ENCODE results near the gene HPS4. TPM values are rescaled to one million over a fixed set of nuclear protein-coding genes. Genes with fewer than 3 reads are reported as not detected.

Gene HPS4
- total RNA-seq, 1 donor from 2014 or later, result 36.1 TPM

DNA sequence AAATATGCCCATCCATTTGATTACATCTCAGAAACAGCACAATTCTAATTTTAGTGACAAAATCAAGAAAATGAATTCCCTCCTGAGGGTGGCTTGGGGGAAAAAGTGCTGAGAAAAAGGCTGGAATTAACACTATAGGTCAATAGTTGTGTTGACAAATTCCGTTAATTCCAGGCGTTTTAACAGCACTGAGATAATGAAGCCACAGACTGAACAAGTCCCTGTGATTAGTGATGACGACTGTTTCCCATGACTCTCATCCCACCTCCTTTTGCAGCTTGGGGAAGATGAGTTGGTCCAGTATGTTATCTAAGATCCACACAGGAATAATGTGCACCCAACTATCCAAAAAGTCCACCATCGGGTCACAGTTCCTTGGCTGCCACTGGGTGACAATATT lies 12.9 kb upstream of the HPS4 start:
- H3K27me3 ChIP-seq, result no peaks in the 10 kb centered on the region
- H3K4me1 ChIP-seq, result no peaks in the 10 kb centered on the region
- intact Hi-C loops (cut with DNase I), result no loop called here
- no peak overlapping the region for H3K27ac ChIP-seq
- no peak for DNase-seq (ENCODE audit: extremely low spot score in 2 of 2)
- no peaks in the 10 kb centered on the region for H3K9me3 ChIP-seq
- H3K36me3 ChIP-seq, result peaks cover 0 to 88% of the 10 kb centered on the region in 2 donors
- H3K4me3 ChIP-seq, result no peak overlapping the region
- TF ChIP-seq, protein P1, sequence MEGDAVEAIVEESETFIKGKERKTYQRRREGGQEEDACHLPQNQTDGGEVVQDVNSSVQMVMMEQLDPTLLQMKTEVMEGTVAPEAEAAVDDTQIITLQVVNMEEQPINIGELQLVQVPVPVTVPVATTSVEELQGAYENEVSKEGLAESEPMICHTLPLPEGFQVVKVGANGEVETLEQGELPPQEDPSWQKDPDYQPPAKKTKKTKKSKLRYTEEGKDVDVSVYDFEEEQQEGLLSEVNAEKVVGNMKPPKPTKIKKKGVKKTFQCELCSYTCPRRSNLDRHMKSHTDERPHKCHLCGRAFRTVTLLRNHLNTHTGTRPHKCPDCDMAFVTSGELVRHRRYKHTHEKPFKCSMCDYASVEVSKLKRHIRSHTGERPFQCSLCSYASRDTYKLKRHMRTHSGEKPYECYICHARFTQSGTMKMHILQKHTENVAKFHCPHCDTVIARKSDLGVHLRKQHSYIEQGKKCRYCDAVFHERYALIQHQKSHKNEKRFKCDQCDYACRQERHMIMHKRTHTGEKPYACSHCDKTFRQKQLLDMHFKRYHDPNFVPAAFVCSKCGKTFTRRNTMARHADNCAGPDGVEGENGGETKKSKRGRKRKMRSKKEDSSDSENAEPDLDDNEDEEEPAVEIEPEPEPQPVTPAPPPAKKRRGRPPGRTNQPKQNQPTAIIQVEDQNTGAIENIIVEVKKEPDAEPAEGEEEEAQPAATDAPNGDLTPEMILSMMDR (IDR thresholded peaks at IDR 0.05), result no peak
- TF ChIP-seq POLR2AphosphoS5 (IDR thresholded peaks at IDR 0.05; ENCODE audit: insufficient read depth in 1 of 2, low read depth in 1 of 2) (no peak), POLR2A (IDR thresholded peaks at IDR 0.05) (no peak)

DNA sequence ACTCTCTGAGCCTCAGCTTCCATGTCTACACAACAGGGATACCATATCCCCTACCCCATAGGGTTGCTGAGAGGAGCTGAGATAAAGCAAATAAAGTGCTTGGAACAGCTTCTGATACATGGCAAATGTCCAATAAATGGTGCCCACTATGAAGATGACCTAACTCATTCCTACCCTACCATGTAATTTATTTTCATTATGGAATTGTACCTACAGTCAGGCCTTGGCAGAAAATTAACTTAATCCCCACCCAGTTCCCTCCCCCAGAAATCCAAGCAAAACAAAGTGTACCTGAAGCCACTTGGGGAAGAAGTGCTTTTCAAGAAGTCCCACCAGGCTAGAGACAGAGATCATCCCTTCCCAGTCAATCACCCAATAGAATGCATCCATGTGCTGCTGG lies 10.9 kb upstream of the HPS4 start:
- H3K4me1 ChIP-seq, result no peaks in the 10 kb centered on the region
- peaks cover 0 to 84% of the 10 kb centered on the region in 2 donors for H3K36me3 ChIP-seq
- intact Hi-C loops (cut with DNase I), result no loop called here
- no peak overlapping the region for H3K4me3 ChIP-seq
- H3K27ac ChIP-seq, result no peak overlapping the region
- no peak for DNase-seq (ENCODE audit: extremely low spot score in 2 of 2)
- TF ChIP-seq POLR2AphosphoS5 (IDR thresholded peaks at IDR 0.05; ENCODE audit: insufficient read depth in 1 of 2, low read depth in 1 of 2) (no peak), POLR2A (IDR thresholded peaks at IDR 0.05) (no peak)
- TF ChIP-seq, protein P1 (IDR thresholded peaks at IDR 0.05), result no peak
- H3K9me3 ChIP-seq, result no peaks in the 10 kb centered on the region
- H3K27me3 ChIP-seq, result no peaks in the 10 kb centered on the region

DNA sequence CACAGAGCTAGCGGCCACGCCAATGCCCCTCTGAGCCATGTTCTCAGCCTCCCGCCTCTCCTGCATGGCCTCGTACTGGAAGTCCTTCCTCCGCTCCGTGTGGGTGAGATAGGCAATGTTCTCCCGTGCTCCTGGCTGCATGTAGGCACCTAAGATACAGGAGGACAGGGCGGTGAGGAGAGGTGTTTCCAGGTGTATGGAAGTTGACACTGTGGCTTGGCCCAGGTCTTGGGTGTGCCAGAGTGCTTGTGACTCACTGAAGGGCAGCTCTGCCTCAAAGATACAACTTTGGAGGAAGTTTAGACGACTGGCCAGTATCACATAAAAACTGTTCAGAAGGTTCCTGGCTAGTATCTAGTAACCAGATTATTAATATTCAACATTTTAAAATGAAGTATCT lies 8.6 kb upstream of the HPS4 start:
- Histone ChIP-seq H3K4me1 (no peaks in the 10 kb centered on the region), H3K36me3 (peaks cover 0 to 87% of the 10 kb centered on the region in 2 donors), H3K9me3 (no peaks in the 10 kb centered on the region), H3K4me3 (no peak overlapping the region), H3K27me3 (no peaks in the 10 kb centered on the region), H3K27ac (peak overlapping the region; percentile 46)
- intact Hi-C loops (cut with DNase I), result no loop called here
- DNase-seq (ENCODE audit: extremely low spot score in 2 of 2), result no peak
- TF ChIP-seq POLR2AphosphoS5 (IDR thresholded peaks at IDR 0.05; ENCODE audit: insufficient read depth in 1 of 2, low read depth in 1 of 2), result no peak
- TF ChIP-seq, protein P1 (IDR thresholded peaks at IDR 0.05), result no peak
- no peak for TF ChIP-seq POLR2A (IDR thresholded peaks at IDR 0.05)

GRCh38 chr22:26489447-26490036 lies 6.0 kb upstream of the HPS4 start:
- Histone ChIP-seq H3K27me3 (no peaks in the 10 kb centered on the region), H3K4me3 (no peak overlapping the region), H3K4me1 (peaks cover 14% of the 10 kb centered on the region), H3K36me3 (peaks cover 0 to 69% of the 10 kb centered on the region in 2 donors), H3K27ac (no peak overlapping the region), H3K9me3 (no peaks in the 10 kb centered on the region)
- TF ChIP-seq POLR2A (IDR thresholded peaks at IDR 0.05), result no peak
- TF ChIP-seq, protein P1 (IDR thresholded peaks at IDR 0.05), result no peak
- TF ChIP-seq POLR2AphosphoS5 (IDR thresholded peaks at IDR 0.05; ENCODE audit: insufficient read depth in 1 of 2, low read depth in 1 of 2), result no peak
- no peak for DNase-seq (ENCODE audit: extremely low spot score in 2 of 2)
- intact Hi-C loops (cut with DNase I), result no loop called here

GRCh38 chr22:26487996-26488395 lies 4.4 kb upstream of the HPS4 start:
- Histone ChIP-seq H3K27ac (no peak overlapping the region), H3K36me3 (peaks cover 0 to 55% of the 10 kb centered on the region in 2 donors), H3K9me3 (no peaks in the 10 kb centered on the region), H3K27me3 (no peaks in the 10 kb centered on the region), H3K4me1 (peaks cover 24% of the 10 kb centered on the region), H3K4me3 (no peak overlapping the region)
- no peak for DNase-seq (ENCODE audit: extremely low spot score in 2 of 2)
- intact Hi-C loops (cut with DNase I), result no loop called here
- TF ChIP-seq POLR2AphosphoS5 (IDR thresholded peaks at IDR 0.05; ENCODE audit: insufficient read depth in 1 of 2, low read depth in 1 of 2) (no peak), POLR2A (IDR thresholded peaks at IDR 0.05) (no peak)
- TF ChIP-seq, protein P1 (IDR thresholded peaks at IDR 0.05), result no peak
